B cell (primary cell): Measurements from ENCODE around the gene ZNRF4. TPM values are rescaled to one million over a fixed set of nuclear protein-coding genes. Genes with fewer than 3 reads are reported as not detected.

ENCODE experiments used
- ATAC-seq: fragments of 200-7000 bp; cut with Tn5 transposase; one replicate; pipeline ENCODE4 v1.10.0; 2021; ENCODE audit warnings: low read depth, mild to moderate bottlenecking, moderate number of reproducible peaks, moderate library complexity
- CTCF ChIA-PET: fragments of 350-600 bp; sonication (Branson Sonifier 250); formaldehyde crosslinking; loops from one replicate; lab custom pipeline; 2021; ENCODE audit warnings: antibody characterized with exemption, inconsistent platforms; lab: Charles Lee
- POLR2A ChIA-PET: fragments of 350-600 bp; sonication (Branson Sonifier 250); formaldehyde crosslinking; loops from one replicate; lab custom pipeline; 2021; ENCODE audit warnings: antibody characterized with exemption; lab: Charles Lee
- DNase-seq: peaks from one replicate; pipeline ENCODE4 v3.0.0; 2013
- H2AFZ ChIP-seq: 2 replicates; pipeline ENCODE4 v1.6.1; 2012; ENCODE audit warnings: mild to moderate bottlenecking, low read depth, low read length; ENCODE audit not compliant: insufficient read depth, poor library complexity, severe bottlenecking
- H3K27ac ChIP-seq, 2 donors: 1 replicate in 1 of 2; 2 replicates in 1 of 2; pipeline ENCODE4 v1.5.1; 2012 to 2013; ENCODE audit warnings: low read length in 2 of 2, mild to moderate bottlenecking in 2 of 2, moderate library complexity in 1 of 2
- H3K27me3 ChIP-seq, 4 experiments: fragments of 200-600 bp in 1 of 4; sonication (generic) in 1 of 4; replicated peaks in 1 of 4; 1 replicate in 2 of 4; 2 replicates in 2 of 4; pipeline versions ENCODE4 v1.6.1 to v1.7.0; 2013 to 2016; ENCODE audit warnings: low read length in 3 of 4, mild to moderate bottlenecking in 2 of 4, mixed read lengths in 1 of 4, moderate library complexity in 1 of 4; ENCODE audit not compliant: insufficient read depth in 4 of 4, control insufficient read depth in 3 of 4; ENCODE audit errors: control extremely low read depth in 1 of 4
- H3K36me3 ChIP-seq, 2 experiments: replicated peaks in 1 of 2; 1 replicate in 1 of 2; 2 replicates in 1 of 2; pipeline versions ENCODE4 v1.6.1 to v1.7.1; 2013; ENCODE audit warnings: low read length in 1 of 2; ENCODE audit not compliant: insufficient read depth in 2 of 2, control insufficient read depth in 1 of 2; ENCODE audit errors: control extremely low read depth in 1 of 2, extremely low read depth in 1 of 2
- H3K4me1 ChIP-seq, 2 donors: fragments of 200-600 bp in 1 of 2; sonication (generic) in 1 of 2; 1 replicate in 1 of 2; 2 replicates in 1 of 2; pipeline versions ENCODE4 v1.5.1 to v1.6.1; 2013 to 2017; ENCODE audit warnings: low read length in 2 of 2; ENCODE audit not compliant: control insufficient read depth in 2 of 2, insufficient read depth in 2 of 2
- H3K4me2 ChIP-seq: replicated peaks from 2 replicates; pipeline ENCODE3; 2012; ENCODE audit warnings: mild to moderate bottlenecking, low read depth, low read length; ENCODE audit not compliant: poor library complexity, severe bottlenecking
- H3K4me3 ChIP-seq, 5 experiments: fragments of 200-600 bp in 1 of 5; sonication (generic) in 1 of 5; 1 replicate in 3 of 5; 2 replicates in 2 of 5; pipeline versions ENCODE4 v1.5.1 to v1.7.0; 2011 to 2016; ENCODE audit warnings: low read length in 4 of 5, mild to moderate bottlenecking in 4 of 5, low read depth in 2 of 5, control low read depth in 1 of 5, moderate library complexity in 1 of 5; ENCODE audit not compliant: insufficient read depth in 1 of 5; ENCODE audit errors: control extremely low read depth in 1 of 5, extremely low read depth in 1 of 5
- H3K79me2 ChIP-seq: fragments of 200-600 bp; sonication (generic); one replicate; pipeline ENCODE4 v1.6.0; 2016; ENCODE audit warnings: low read length; ENCODE audit not compliant: control insufficient read depth, insufficient read depth
- H3K9ac ChIP-seq: fragments of 200-600 bp; sonication (generic); 2 replicates; pipeline ENCODE4 v1.6.1; 2017; ENCODE audit warnings: mild to moderate bottlenecking, low read length, moderate library complexity
- H3K9me3 ChIP-seq, 3 donors: one replicate each; pipeline versions ENCODE4 v1.6.1 to v1.7.1; 2013; ENCODE audit warnings: low read length in 2 of 3; ENCODE audit not compliant: control insufficient read depth in 2 of 3, insufficient read depth in 1 of 3; ENCODE audit errors: control extremely low read depth in 1 of 3
- H4K20me1 ChIP-seq: 2 replicates; pipeline ENCODE4 v1.6.0; 2012; ENCODE audit warnings: mild to moderate bottlenecking, low read length; ENCODE audit not compliant: insufficient read depth, control insufficient read depth, poor library complexity, severe bottlenecking
- H3K27ac Mint-ChIP-seq: one replicate; pipeline ENCODE4 v1.8.0; 2021; ENCODE audit warnings: mixed read lengths
- H3K27me3 Mint-ChIP-seq: one replicate; pipeline ENCODE4 v1.8.0; 2021; ENCODE audit warnings: mixed read lengths
- H3K4me1 Mint-ChIP-seq: one replicate; pipeline ENCODE4 v1.8.0; 2021; ENCODE audit warnings: mixed read lengths
- H3K4me3 Mint-ChIP-seq: one replicate; pipeline ENCODE4 v1.8.0; 2021; ENCODE audit warnings: mixed read lengths
- H3K9me3 Mint-ChIP-seq: one replicate; pipeline ENCODE4 v1.8.0; 2022; ENCODE audit warnings: mixed read lengths; ENCODE audit not compliant: insufficient read depth
- EZH2 ChIP-seq: IDR thresholded peaks from 2 replicates; pipeline ENCODE4 v1.6.1; 2012; ENCODE audit warnings: borderline replicate concordance, low read depth, mild to moderate bottlenecking, moderate library complexity, low read length; ENCODE audit not compliant: insufficient read depth, poor library complexity, severe bottlenecking
- WGBS: methylation state at CpG from one replicate; pipeline ENCODE4 v1.1.5; 2013; ENCODE audit warnings: missing lambda C conversion rate; ENCODE audit not compliant: insufficient coverage; 5-methylcytosine and 5-hydroxymethylcytosine counted together
- intact Hi-C: fragments of 100-400 bp; cut with micrococcal nuclease; formaldehyde crosslinking; loops from one replicate; pipeline ENCODE4 v1.10.0; 2022
- polyA plus RNA-seq: library from polyadenylated mRNA; depleted of rRNA; stranded (reverse); fragments of >200 nt; gene quantifications from 2 replicates; pipeline ENCODE4 v1.2.3, GENCODE V29; 2012
- total RNA-seq, 2 donors: library from RNA; stranded (reverse); fragments of 120-200 nt in 1 of 2; gene quantifications; 1 replicate in 1 of 2; 2 replicates in 1 of 2; pipeline versions ENCODE4 v1.2.3 to v1.2.4, GENCODE V29; 2013 to 2022
- TF ChIP-seq, protein P1 (sequence below): fragments of 200-600 bp; IDR thresholded peaks from one replicate; pipeline ENCODE4 v1.8.0; 2022; ENCODE audit warnings: antibody characterized with exemption, mild to moderate bottlenecking

ZNRF4 gene
- total and polyA plus RNA-seq, 2 donors (not counting 1 experiment from before 2014, with no cell fraction given): not detected

DNA sequence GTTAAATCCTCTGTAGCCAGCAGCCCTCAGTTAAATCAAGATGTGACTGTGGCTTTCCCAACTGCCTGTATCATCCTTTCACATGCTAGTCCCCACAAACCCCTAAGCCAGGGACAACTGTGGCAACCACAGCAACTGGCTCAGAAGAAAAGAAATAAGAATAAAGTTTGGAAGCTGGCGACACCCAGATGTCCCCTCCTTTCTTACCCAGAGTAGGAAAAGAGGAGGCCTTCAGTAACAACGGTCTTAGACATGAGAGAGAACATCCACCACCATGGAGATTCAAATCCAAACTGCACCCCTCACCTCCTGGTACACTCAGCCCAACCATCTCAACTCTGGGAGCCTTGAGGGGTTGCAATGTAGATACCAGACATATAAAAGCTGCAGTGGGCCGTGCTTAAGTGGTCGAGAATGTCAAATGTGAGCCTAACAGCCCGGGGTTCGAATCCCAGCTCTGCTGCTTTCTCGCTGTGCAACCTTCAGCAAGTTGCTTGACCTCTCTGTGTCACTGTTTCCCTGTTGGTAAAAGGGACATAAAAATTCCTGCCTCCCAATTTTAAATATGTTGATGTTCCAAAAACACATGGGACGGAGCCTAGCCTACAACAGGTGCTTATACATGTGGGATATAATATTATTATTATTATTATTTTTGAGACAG, 23.8 kb downstream of the ZNRF4 start:
- WGBS: 68% methylated on average over 3 of the region's 8 CpGs
- no peak overlapping the region for H3K4me2 ChIP-seq
- ATAC-seq: no peak
- H3K4me1 ChIP-seq: no peaks in the 10 kb centered on the region
- no peak overlapping the region for H3K4me3 ChIP-seq
- no peak for DNase-seq
- H2AFZ ChIP-seq: no peak overlapping the region
- TF ChIP-seq, protein P1, sequence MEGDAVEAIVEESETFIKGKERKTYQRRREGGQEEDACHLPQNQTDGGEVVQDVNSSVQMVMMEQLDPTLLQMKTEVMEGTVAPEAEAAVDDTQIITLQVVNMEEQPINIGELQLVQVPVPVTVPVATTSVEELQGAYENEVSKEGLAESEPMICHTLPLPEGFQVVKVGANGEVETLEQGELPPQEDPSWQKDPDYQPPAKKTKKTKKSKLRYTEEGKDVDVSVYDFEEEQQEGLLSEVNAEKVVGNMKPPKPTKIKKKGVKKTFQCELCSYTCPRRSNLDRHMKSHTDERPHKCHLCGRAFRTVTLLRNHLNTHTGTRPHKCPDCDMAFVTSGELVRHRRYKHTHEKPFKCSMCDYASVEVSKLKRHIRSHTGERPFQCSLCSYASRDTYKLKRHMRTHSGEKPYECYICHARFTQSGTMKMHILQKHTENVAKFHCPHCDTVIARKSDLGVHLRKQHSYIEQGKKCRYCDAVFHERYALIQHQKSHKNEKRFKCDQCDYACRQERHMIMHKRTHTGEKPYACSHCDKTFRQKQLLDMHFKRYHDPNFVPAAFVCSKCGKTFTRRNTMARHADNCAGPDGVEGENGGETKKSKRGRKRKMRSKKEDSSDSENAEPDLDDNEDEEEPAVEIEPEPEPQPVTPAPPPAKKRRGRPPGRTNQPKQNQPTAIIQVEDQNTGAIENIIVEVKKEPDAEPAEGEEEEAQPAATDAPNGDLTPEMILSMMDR: no peak
- H3K27me3 Mint-ChIP-seq: peaks cover 32% of the 10 kb centered on the region
- CTCF ChIA-PET: interaction anchor here (1.1 kb wide), 1 partner anchor 430 kb away, joined by 3 read pairs; no protein-coding TSS in a partner anchor
- no peak overlapping the region for H3K27ac ChIP-seq
- no peaks in the 10 kb centered on the region for H3K4me1 Mint-ChIP-seq
- H3K27me3 ChIP-seq: peaks cover 0 to 29% (median 2%) of the 10 kb centered on the region in 4 experiments
- POLR2A ChIA-PET: no interaction called here
- H3K79me2 ChIP-seq: no peaks in the 10 kb centered on the region
- H3K4me3 Mint-ChIP-seq: no peak overlapping the region
- no peaks in the 10 kb centered on the region for H3K36me3 ChIP-seq
- H4K20me1 ChIP-seq: no peaks in the 10 kb centered on the region
- peaks cover 4% of the 10 kb centered on the region for H3K9me3 Mint-ChIP-seq
- intact Hi-C loops: no loop called here
- peaks cover 0 to 27% (median 11%) of the 10 kb centered on the region in 3 donors for H3K9me3 ChIP-seq
- H3K27ac Mint-ChIP-seq: no peak overlapping the region
- H3K9ac ChIP-seq: no peak overlapping the region

DNA sequence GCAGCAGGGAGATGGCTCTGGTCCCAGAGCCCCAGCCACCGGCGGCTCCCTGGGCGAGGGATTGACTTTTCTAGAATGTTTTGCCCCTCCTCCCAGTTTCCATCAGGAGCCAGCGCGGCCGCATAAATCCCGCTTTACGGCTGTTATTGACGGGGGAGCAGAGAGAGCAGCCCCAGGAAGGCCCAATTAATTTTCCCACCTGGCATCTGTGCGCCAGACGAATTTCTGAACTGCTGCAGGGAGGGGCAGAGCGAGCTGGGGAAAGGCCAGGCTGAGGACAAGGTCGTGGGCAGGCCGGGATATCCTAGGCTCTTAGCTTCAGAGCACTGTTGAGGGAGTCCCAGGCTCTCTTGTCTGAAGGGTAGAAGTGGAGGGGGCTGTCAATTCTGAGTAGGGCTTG, 24.7 kb downstream of the ZNRF4 start:
- ATAC-seq (no peak), DNase-seq (no peak)
- Histone ChIP-seq H3K9me3 (peaks cover 0 to 27% (median 11%) of the 10 kb centered on the region in 3 donors), H3K4me2 (no peak overlapping the region), H3K36me3 (no peaks in the 10 kb centered on the region), H4K20me1 (no peaks in the 10 kb centered on the region), H2AFZ (no peak overlapping the region), H3K27ac (no peak overlapping the region), H3K4me1 (no peaks in the 10 kb centered on the region), H3K4me3 (no peak overlapping the region), H3K27me3 (peaks cover 0 to 33% (median 2%) of the 10 kb centered on the region in 4 experiments), H3K79me2 (no peaks in the 10 kb centered on the region), H3K9ac (no peak overlapping the region)
- 61% methylated on average over 14 of the region's 14 CpGs for WGBS
- H3K4me3 Mint-ChIP-seq: no peak overlapping the region
- H3K27me3 Mint-ChIP-seq: peaks cover 33% of the 10 kb centered on the region
- H3K9me3 Mint-ChIP-seq: peaks cover 4% of the 10 kb centered on the region
- TF ChIP-seq, protein P1: no peak
- no peak for TF ChIP-seq EZH2
- H3K4me1 Mint-ChIP-seq: no peaks in the 10 kb centered on the region
- intact Hi-C loops: loop anchor here (2.0 kb wide), 1 partner anchor 431 kb away; no protein-coding TSS in a partner anchor
- ChIA-PET CTCF (interaction anchor here (1.1 kb wide), 1 partner anchor 431 kb away, joined by 3 read pairs; no protein-coding TSS in a partner anchor), POLR2A (no interaction called here)
- H3K27ac Mint-ChIP-seq: no peak overlapping the region
